Measurements from ENCODE around the gene CTSF. TPM values are rescaled to one million over a fixed set of nuclear protein-coding genes. Genes with fewer than 3 reads are reported as not detected.

The CTSF gene
- total and polyA plus RNA-seq, 2 donors (not counting 1 experiment from before 2014, with no cell fraction given) = 17.1 to 26.6 TPM

DNA sequence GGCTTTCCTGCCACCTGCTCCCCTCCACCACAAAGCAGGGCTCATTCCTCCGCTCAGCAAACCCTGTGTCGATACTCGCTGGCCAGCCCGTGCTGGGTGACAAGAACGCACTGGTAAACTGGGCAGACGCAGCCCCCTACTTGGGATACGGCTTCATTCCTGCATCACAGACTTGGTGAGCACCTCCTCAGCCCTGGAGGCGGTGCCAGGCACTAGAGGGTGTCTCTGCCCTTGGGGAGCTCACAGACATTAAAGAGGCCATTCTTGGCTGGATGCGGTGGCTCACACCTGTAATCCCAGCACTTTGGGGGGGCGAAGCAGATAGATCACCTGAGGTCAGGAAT is 28.6 kb downstream of the CTSF start:
- peaks cover 4% of the 10 kb centered on the region for H3K36me3 ChIP-seq (ENCODE audit: control insufficient read depth, insufficient read depth, low read length)
- TF ChIP-seq, protein P1, sequence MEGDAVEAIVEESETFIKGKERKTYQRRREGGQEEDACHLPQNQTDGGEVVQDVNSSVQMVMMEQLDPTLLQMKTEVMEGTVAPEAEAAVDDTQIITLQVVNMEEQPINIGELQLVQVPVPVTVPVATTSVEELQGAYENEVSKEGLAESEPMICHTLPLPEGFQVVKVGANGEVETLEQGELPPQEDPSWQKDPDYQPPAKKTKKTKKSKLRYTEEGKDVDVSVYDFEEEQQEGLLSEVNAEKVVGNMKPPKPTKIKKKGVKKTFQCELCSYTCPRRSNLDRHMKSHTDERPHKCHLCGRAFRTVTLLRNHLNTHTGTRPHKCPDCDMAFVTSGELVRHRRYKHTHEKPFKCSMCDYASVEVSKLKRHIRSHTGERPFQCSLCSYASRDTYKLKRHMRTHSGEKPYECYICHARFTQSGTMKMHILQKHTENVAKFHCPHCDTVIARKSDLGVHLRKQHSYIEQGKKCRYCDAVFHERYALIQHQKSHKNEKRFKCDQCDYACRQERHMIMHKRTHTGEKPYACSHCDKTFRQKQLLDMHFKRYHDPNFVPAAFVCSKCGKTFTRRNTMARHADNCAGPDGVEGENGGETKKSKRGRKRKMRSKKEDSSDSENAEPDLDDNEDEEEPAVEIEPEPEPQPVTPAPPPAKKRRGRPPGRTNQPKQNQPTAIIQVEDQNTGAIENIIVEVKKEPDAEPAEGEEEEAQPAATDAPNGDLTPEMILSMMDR (conservative IDR thresholded peaks at IDR 0.05 in 1 of 2, IDR thresholded peaks at IDR 0.05 in 1 of 2; ENCODE audit: low read depth in 1 of 2, low read length in 2 of 2) = no peak
- no peak for TF ChIP-seq EZH2 (IDR thresholded peaks at IDR 0.05; ENCODE audit: low read length, missing control alignments)
- H3K4me2 ChIP-seq (ENCODE audit: extremely low read depth, insufficient read depth, low read length) = no peak overlapping the region
- no peak overlapping the region for H3K9ac ChIP-seq (ENCODE audit: insufficient read depth, low read length)
- DNase-seq (ENCODE audit: low read depth in 2 of 2) = no peak
- peaks cover 8% of the 10 kb centered on the region for H3K4me1 ChIP-seq (ENCODE audit: control insufficient read depth, extremely low read depth, insufficient read depth, low read length)
- no peak overlapping the region for H2AFZ ChIP-seq (ENCODE audit: low read length)
- no peaks in the 10 kb centered on the region for H3K9me3 ChIP-seq (ENCODE audit: control insufficient read depth, insufficient read depth, low read depth, low read length)
- no peaks in the 10 kb centered on the region for H3K27me3 ChIP-seq (ENCODE audit: control insufficient read depth, insufficient read depth, low read length)
- H3K27ac ChIP-seq (ENCODE audit: insufficient read depth, low read length) = no peak overlapping the region
- H3K79me2 ChIP-seq (ENCODE audit: control insufficient read depth, insufficient read depth, low read length) = no peaks in the 10 kb centered on the region
- no peaks in the 10 kb centered on the region for H4K20me1 ChIP-seq (ENCODE audit: control insufficient read depth, extremely low read depth, insufficient read depth, low read length)
- no peak overlapping the region for H3K4me3 ChIP-seq (replicated peaks in 1 of 4; ENCODE audit: control extremely low read depth in 1 of 4, insufficient read depth in 1 of 4, low read depth in 3 of 4, low read length in 4 of 4)

DNA sequence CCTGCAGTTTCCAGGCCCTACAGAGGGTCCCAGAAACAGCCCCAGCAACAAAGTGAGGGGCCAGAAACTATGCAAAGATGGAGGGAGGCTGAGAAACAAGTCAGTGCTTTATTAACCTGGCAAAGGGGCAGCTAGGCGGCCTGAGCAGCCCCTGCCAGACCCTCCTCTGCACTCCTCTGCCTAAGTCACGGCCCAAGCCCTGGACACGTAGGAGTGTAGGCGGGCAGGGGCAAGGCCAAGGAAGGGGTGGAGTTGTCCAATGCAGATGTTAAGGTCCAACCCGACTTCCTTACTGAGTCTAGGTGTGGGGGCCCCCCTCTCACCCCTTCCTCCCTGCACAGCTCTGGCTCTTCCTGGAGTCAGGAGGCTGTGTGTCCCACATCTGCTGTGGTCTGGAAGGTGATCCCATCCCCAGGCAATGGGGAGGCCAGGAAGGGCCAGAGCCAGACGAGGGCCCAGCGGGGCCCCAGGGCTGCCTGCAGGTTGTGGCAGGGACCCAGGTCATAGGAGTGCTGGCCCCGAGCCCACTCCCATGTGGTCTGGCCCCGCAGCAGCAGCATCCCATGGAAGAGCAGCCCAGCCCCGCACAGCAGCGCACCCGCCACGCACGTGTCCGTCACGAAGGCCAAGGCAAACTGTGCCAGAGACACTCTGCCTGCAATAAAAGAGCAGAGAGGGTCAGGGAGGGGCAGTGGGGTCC is 29.1 kb downstream of the CTSF start:
- Histone ChIP-seq H3K4me2 (ENCODE audit: extremely low read depth, insufficient read depth, low read length) (no peak overlapping the region), H3K4me3 (replicated peaks in 1 of 4; ENCODE audit: control extremely low read depth in 1 of 4, insufficient read depth in 1 of 4, low read depth in 3 of 4, low read length in 4 of 4) (no peak overlapping the region), H2AFZ (ENCODE audit: low read length) (no peak overlapping the region), H3K9ac (ENCODE audit: insufficient read depth, low read length) (no peak overlapping the region), H3K36me3 (ENCODE audit: control insufficient read depth, insufficient read depth, low read length) (peaks cover 4% of the 10 kb centered on the region), H3K79me2 (ENCODE audit: control insufficient read depth, insufficient read depth, low read length) (no peaks in the 10 kb centered on the region), H3K9me3 (ENCODE audit: control insufficient read depth, insufficient read depth, low read depth, low read length) (no peaks in the 10 kb centered on the region), H3K4me1 (ENCODE audit: control insufficient read depth, extremely low read depth, insufficient read depth, low read length) (peaks cover 8% of the 10 kb centered on the region), H4K20me1 (ENCODE audit: control insufficient read depth, extremely low read depth, insufficient read depth, low read length) (no peaks in the 10 kb centered on the region), H3K27ac (ENCODE audit: insufficient read depth, low read length) (no peak overlapping the region), H3K27me3 (ENCODE audit: control insufficient read depth, insufficient read depth, low read length) (no peaks in the 10 kb centered on the region)
- DNase-seq (ENCODE audit: low read depth in 2 of 2) = no peak
- TF ChIP-seq EZH2 (IDR thresholded peaks at IDR 0.05; ENCODE audit: low read length, missing control alignments) = no peak
- TF ChIP-seq, protein P1 (conservative IDR thresholded peaks at IDR 0.05 in 1 of 2, IDR thresholded peaks at IDR 0.05 in 1 of 2; ENCODE audit: low read depth in 1 of 2, low read length in 2 of 2) = no peak

DNA sequence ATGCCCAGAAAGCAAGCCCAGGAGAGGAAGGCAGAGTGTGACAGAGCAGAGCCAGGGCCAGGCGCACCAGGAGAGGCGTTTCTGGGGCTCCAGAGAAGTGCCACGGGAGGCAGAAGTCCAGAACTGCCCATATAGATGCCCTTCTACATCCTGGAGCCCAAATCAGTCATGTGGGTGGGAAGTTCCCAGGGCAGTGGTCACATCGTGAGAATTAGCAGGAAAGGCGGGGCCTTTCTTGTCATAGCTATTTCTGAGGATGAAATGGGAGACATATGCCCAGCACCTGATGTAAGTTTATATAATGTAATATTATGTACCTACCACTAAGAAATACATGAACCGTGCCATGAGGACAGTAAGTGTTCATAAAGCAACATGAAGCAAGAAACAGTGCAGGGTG is 35.6 kb downstream of the CTSF start:
- Histone ChIP-seq H2AFZ (ENCODE audit: low read length) (no peak overlapping the region), H3K4me2 (ENCODE audit: extremely low read depth, insufficient read depth, low read length) (no peak overlapping the region), H3K27ac (ENCODE audit: insufficient read depth, low read length) (no peak overlapping the region), H3K79me2 (ENCODE audit: control insufficient read depth, insufficient read depth, low read length) (no peaks in the 10 kb centered on the region), H3K4me3 (replicated peaks in 1 of 4; ENCODE audit: control extremely low read depth in 1 of 4, insufficient read depth in 1 of 4, low read depth in 3 of 4, low read length in 4 of 4) (no peak overlapping the region), H3K4me1 (ENCODE audit: control insufficient read depth, extremely low read depth, insufficient read depth, low read length) (no peaks in the 10 kb centered on the region), H3K9ac (ENCODE audit: insufficient read depth, low read length) (no peak overlapping the region), H4K20me1 (ENCODE audit: control insufficient read depth, extremely low read depth, insufficient read depth, low read length) (no peaks in the 10 kb centered on the region), H3K9me3 (ENCODE audit: control insufficient read depth, insufficient read depth, low read depth, low read length) (no peaks in the 10 kb centered on the region), H3K36me3 (ENCODE audit: control insufficient read depth, insufficient read depth, low read length) (no peaks in the 10 kb centered on the region), H3K27me3 (ENCODE audit: control insufficient read depth, insufficient read depth, low read length) (no peaks in the 10 kb centered on the region)
- no peak for DNase-seq (ENCODE audit: low read depth in 2 of 2)
- TF ChIP-seq EZH2 (IDR thresholded peaks at IDR 0.05; ENCODE audit: low read length, missing control alignments) = no peak
- TF ChIP-seq, protein P1 (conservative IDR thresholded peaks at IDR 0.05 in 1 of 2, IDR thresholded peaks at IDR 0.05 in 1 of 2; ENCODE audit: low read depth in 1 of 2, low read length in 2 of 2) = no peak

Data from fibroblast of lung (primary cell).